Stimulated activated CD4-positive, alpha-beta T cell treated with anti-CD3 and anti-CD28 coated beads, TNF-alpha, amount 100 ng/mL, for 24 hours (primary cell): ENCODE data around the gene ARCN1.

Experiments used
- DNase-seq, 3 experiments: peaks; one replicate each; pipeline ENCODE4 v3.0.0-alpha.2; 2020; ENCODE audit warnings: low read depth in 3 of 3

Gene ARCN1

DNA sequence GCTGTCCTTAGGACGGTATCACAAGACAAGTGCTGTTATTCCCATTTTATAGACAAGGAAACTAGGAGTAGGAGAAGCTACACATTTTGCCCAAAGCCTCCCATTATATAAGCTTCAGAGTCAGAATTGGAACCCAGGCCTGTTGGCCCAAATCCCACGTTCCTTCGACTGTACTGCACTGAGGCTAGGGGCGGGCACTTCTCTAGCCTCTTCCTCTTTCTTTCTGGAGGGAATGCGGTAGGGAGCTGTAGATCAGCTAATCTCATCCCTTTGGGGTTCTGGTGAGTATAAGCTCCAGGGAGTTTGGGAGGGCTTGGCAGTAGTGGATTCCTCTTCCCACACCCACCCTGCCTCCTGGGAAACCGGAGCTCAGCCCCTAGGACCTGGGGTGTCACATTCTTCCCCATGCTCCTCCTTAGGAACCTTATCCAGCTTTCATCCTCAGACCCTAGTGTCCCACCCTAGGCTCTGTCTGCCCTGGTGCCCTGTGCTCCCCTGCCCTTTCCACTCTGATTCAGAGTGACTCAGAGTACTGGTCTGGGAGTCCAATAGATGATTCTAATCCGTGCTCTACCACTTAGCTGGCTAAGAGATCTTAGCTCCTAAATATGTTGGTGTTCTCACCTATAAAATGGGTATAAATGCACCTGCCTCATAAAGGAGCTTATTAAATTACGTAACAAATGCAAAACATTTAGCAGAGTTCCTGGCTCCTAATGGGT lies 64.5 kb downstream of the ARCN1 start:
- DNase-seq: no peak

DNA sequence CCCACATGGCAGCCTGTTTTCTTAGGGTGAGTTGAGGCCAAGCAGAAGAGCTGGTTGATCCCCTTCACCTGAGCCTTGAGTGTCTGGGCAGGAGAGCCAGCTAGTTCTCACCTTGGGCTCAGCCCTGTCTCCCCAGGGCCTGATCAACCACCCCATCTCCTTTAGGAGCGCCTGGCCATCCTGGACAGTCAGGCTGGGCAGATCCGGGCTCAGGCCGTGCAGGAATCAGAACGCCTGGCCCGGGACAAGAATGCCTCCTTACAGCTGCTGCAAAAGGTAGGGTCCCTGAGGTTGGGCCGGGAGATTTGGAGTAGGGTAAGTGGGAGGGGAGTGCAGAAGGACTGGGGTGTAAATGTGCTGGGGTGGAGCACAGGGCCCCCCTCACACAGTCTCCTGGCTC lies 66.5 kb downstream of the ARCN1 start:
- no peak for DNase-seq

- DNase-seq: no peak
Measured at GRCh38 chr11:118639899-118640298, 67.7 kb downstream of the ARCN1 start.

- DNase-seq: no peak
Measured at GRCh38 chr11:118640332-118641154, 68.3 kb downstream of the ARCN1 start.

DNA sequence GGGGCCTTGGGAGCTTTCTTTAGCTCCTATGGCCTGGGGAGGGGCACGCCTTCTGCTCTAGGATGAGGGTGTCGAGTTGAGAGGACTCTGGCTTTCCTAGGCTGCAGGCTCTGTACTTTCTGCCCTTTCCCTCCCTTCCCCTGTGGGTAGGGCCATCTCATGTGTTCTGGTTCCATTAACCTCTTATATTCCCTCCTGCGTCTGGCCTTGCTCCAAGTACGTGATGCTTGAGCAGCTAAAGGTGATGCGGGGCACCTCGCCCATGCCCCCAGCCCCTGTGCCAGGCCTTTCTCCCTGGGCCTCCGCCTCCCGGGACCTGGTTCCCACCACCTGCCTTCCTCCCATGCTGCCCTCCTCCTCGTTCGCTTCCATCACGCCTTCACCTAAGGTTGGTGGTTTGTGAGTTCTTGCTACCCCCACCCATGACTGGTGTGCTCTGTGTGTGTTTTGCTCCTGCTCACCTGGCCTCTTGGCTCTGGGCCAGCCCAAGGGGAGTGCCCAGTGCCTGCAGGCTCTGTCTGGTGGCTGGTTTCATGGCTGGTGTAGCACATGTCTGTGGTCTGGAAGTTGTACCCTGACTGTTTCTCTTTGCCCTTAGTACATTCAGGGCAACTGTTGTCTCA lies 69.3 kb downstream of the ARCN1 start:
- DNase-seq: no peak

- no peak for DNase-seq
Measured at GRCh38 chr11:118643142-118643994, 71.2 kb downstream of the ARCN1 start.

GRCh38 chr11:118643995-118644345 lies 71.8 kb downstream of the ARCN1 start:
- DNase-seq: no peak

- no peak for DNase-seq
Measured at GRCh38 chr11:118644496-118644895, 72.3 kb downstream of the ARCN1 start.

DNA sequence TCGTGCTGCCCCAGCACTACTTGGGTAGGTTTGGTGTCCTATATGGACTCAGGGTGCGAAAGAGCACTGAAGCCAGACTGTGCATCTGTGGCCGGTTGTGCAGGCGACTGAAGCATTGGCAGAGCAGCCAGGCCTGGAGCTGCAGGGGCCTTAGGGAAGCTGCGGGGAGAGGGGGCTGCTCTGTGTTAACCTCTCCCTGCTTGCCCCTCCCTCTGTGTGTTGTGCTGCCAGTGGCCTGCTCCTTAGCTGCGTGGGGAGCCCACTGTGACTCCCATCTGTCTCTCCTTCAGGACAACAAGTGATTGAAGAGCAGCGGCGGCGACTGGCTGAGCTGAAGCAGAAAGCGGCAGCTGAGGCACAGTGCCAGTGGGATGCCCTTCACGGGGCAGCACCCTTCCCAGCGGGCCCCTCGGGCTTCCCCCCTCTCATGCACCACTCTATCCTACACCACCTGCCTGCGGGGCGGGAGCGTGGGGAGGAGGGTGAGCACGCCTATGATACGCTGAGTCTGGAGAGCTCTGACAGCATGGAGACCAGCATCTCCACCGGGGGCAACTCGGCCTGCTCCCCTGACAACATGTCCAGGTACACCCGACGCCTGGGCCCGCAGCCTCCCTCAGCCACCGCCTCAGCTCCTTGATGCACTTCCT lies 73.0 kb downstream of the ARCN1 start:
- DNase-seq: no peak

DNA sequence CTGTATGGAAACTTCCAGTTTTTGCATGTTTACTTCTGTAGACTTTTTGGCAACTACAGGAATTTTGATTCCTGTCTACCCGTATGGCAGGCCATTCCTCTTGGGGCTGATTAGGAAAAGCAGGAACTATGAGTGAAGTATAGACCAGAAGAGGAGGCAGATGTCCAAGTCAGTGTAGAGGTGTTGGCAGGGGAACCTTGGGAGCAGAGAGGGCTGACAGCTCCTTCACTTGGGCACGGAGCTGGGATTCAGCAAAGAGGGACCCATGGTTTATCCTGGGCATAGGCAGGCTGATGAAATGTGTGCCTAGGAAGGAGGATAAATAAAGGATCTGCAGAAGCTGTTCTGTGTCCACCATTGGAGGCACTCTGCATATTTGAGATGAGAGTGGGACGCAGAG lies 74.2 kb downstream of the ARCN1 start:
- no peak for DNase-seq

- no peak for DNase-seq
Measured at GRCh38 chr11:118648291-118648690, 76.1 kb downstream of the ARCN1 start.

- no peak for DNase-seq
Measured at GRCh38 chr11:118649941-118650340, 77.7 kb downstream of the ARCN1 start.

DNA sequence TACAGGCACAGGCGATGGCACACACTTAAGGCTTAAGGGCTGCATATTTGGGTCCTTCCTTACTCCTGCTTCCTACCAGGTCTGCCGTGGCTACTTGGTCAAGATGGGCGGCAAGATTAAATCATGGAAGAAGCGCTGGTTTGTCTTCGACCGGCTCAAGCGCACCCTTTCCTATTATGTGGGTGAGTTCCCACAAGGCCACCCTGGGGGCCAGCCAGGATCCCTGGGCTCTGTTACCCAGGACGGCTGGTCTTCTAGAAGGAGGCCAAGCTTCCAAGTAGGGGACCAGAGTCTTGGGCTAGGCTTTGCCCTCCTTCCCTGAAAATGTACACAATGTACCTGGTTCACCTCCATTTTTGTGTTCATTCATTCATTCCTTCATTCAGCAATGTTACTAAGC lies 78.2 kb downstream of the ARCN1 start:
- no peak for DNase-seq

DNA sequence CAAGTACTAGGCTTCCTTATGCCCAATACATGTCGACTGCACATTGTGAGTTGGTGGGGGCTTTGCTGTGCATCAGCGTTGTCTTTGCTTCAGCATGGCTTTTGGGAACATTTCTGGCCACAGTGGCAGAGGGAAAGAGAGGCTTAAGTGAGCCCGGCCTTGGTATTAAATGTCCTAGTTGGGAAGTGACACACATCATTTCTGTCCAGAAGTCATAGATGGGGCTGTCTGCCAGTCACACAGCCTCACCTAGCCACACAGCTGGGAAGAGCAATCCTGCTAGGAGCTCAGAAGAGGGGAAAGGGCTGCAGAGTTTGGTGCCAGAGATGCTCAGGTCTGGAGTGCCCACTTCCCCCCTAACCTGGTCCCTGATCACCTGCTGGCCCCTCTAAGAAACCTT lies 79.6 kb downstream of the ARCN1 start:
- DNase-seq: no peak
